Activated CD8-positive, alpha-beta T cell treated with anti-CD3 and anti-CD28 coated beads for 36 hours (primary cell): ENCODE results near the gene MAPK12. TPM values are rescaled to one million over a fixed set of nuclear protein-coding genes. Genes with fewer than 3 reads are reported as not detected.

Experiments
- ATAC-seq: fragments of 200-7000 bp; cut with Tn5 transposase; one replicate; pipeline ENCODE4 v1.10.0; 2021; ENCODE audit warnings: mild to moderate bottlenecking, moderate library complexity
- CTCF ChIA-PET: fragments of 350-600 bp; sonication (Branson Sonifier 250); formaldehyde crosslinking; loops from one replicate; lab custom pipeline; 2021; ENCODE audit warnings: antibody characterized with exemption; lab: Charles Lee
- POLR2A ChIA-PET: fragments of 350-600 bp; sonication (Branson Sonifier 250); formaldehyde crosslinking; loops from one replicate; lab custom pipeline; 2021; ENCODE audit warnings: antibody characterized with exemption; lab: Charles Lee
- DNase-seq: peaks from one replicate; pipeline ENCODE4 v3.0.0-alpha.2; 2020
- H3K27ac Mint-ChIP-seq: one replicate; pipeline ENCODE4 v1.8.0; 2021; ENCODE audit warnings: mild to moderate bottlenecking, mixed read lengths
- H3K27me3 Mint-ChIP-seq: one replicate; pipeline ENCODE4 v1.8.0; 2021; ENCODE audit warnings: mixed read lengths
- H3K36me3 Mint-ChIP-seq: one replicate; pipeline ENCODE4 v1.8.0; 2021; ENCODE audit warnings: low read depth, mixed read lengths
- H3K4me1 Mint-ChIP-seq: one replicate; pipeline ENCODE4 v1.8.0; 2021; ENCODE audit warnings: low read depth, mixed read lengths
- H3K4me3 Mint-ChIP-seq: one replicate; pipeline ENCODE4 v1.8.0; 2021; ENCODE audit warnings: mild to moderate bottlenecking, moderate library complexity, mixed read lengths
- H3K9me3 Mint-ChIP-seq: one replicate; pipeline ENCODE4 v1.8.0; 2021; ENCODE audit warnings: mixed read lengths
- intact Hi-C: fragments of 100-400 bp; cut with micrococcal nuclease; formaldehyde crosslinking; loops from one replicate; pipeline ENCODE4 v1.10.0; 2022
- total RNA-seq, 2 experiments: library from RNA; stranded (reverse); gene quantifications; one replicate each; pipeline ENCODE4 v1.2.3, GENCODE V29; 2021
- TF ChIP-seq, protein P1 (sequence below): fragments of 200-600 bp; IDR thresholded peaks from one replicate; pipeline ENCODE4 v1.8.0; 2022; ENCODE audit warnings: antibody characterized with exemption, mild to moderate bottlenecking

Gene MAPK12
- total RNA-seq, 2 experiments from 2014 or later: 7.9 to 9.2 TPM

DNA sequence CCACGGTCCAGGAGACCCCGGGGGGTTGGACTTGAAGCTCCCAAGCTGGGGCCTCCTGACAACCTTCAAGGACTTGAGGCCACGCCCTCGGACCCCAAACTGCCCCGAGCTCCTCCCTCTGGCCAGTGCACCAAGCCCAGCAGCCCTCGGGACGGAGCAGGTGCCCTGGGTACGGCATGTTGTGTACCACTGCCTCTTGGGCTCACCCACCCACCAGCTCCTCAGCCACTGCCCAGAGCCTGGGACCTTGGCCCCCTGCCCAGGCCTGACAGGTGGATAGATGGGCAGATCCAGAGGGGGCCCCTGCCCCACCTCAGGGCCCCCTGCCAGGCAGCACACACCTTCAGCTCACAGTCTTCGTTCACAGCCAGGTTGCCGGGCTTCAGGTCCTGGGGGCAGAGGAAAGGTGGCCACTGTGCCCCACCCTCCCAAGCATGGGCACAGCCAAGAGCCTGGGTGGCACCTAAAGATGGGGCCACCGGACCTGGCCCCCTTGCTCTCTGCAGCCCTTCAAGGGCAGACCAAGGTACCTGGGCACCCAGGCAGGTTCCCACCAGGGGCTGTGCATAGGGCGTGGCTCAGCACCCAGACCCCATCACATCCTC, 5.1 kb downstream of the MAPK12 start:
- DNase-seq (no peak), ATAC-seq (no peak)
- intact Hi-C loops: no loop called here
- Mint-ChIP-seq H3K36me3 (no peaks in the 10 kb centered on the region), H3K9me3 (no peaks in the 10 kb centered on the region), H3K4me1 (no peaks in the 10 kb centered on the region), H3K27ac (no peak overlapping the region), H3K27me3 (peaks cover 6% of the 10 kb centered on the region), H3K4me3 (no peak overlapping the region)
- TF ChIP-seq, protein P1, sequence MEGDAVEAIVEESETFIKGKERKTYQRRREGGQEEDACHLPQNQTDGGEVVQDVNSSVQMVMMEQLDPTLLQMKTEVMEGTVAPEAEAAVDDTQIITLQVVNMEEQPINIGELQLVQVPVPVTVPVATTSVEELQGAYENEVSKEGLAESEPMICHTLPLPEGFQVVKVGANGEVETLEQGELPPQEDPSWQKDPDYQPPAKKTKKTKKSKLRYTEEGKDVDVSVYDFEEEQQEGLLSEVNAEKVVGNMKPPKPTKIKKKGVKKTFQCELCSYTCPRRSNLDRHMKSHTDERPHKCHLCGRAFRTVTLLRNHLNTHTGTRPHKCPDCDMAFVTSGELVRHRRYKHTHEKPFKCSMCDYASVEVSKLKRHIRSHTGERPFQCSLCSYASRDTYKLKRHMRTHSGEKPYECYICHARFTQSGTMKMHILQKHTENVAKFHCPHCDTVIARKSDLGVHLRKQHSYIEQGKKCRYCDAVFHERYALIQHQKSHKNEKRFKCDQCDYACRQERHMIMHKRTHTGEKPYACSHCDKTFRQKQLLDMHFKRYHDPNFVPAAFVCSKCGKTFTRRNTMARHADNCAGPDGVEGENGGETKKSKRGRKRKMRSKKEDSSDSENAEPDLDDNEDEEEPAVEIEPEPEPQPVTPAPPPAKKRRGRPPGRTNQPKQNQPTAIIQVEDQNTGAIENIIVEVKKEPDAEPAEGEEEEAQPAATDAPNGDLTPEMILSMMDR: no peak
- ChIA-PET POLR2A (interaction anchor here (0.6 kb wide), 2 partner anchors 11 to 114 kb away, joined by 3 read pairs; no protein-coding TSS in a partner anchor), CTCF (interaction anchor here (1.2 to 1.3 kb wide), 3 partner anchors 11 to 15 kb away, joined by 3 to 4 read pairs (median 4); no protein-coding TSS in a partner anchor)

DNA sequence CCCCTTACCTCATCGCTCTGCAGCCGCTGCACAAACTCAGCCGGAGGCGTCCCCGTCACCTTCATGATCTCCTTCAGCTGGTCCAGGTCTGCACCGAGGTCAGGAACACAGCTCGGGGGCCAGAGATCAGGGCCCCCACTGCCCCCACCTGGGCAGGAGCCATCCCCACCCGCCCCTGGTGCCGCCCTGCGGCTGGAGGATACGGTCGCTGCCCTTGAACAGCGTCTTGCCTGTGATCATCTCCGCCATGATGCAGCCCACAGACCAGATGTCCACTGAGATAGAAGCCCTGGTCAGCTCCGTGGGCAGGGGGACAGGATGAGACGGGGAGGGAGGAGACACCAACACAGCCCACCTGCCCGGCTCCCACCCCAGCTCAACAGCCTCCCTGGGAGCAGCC, 5.9 kb downstream of the MAPK12 start:
- CTCF ChIA-PET: interaction anchor here (1.2 to 1.3 kb wide), 3 partner anchors 11 to 14 kb away, joined by 3 to 4 read pairs (median 4); no protein-coding TSS in a partner anchor
- H3K27me3 Mint-ChIP-seq: peaks cover 6% of the 10 kb centered on the region

DNA sequence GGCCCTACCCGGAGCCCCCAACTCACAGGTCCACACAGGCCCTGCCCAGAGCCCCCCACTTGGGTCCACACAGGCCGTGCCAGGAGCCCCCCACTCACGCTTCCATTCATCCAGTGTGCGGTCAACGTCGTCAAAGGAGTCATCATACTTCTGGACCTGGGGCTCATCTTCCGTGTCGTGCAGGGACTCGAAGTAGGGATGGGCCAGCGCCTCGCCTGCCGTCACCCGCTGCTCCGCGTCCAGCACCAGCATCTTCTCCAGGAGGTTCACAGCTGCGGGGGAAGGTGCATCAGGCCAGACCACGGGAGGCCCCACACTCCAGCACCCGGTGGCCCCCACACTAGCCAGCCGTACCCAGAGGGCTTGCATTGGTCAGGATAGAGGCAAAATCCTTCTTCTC, 6.4 kb downstream of the MAPK12 start:
- POLR2A ChIA-PET: no interaction called here

More for the DNA sequence above, 5.9 kb downstream of the MAPK12 start:
- TF ChIP-seq, protein P1: no peak
- H3K4me1 Mint-ChIP-seq: peaks cover 2% of the 10 kb centered on the region
- no peak overlapping the region for H3K27ac Mint-ChIP-seq
- H3K36me3 Mint-ChIP-seq: no peaks in the 10 kb centered on the region
- POLR2A ChIA-PET: interaction anchor here (0.6 kb wide), 1 partner anchor 12 kb away, joined by 3 read pairs; no protein-coding TSS in a partner anchor
- no peaks in the 10 kb centered on the region for H3K9me3 Mint-ChIP-seq
- H3K4me3 Mint-ChIP-seq: no peak overlapping the region
- ATAC-seq: no peak
- intact Hi-C loops: no loop called here
- DNase-seq: no peak

DNA sequence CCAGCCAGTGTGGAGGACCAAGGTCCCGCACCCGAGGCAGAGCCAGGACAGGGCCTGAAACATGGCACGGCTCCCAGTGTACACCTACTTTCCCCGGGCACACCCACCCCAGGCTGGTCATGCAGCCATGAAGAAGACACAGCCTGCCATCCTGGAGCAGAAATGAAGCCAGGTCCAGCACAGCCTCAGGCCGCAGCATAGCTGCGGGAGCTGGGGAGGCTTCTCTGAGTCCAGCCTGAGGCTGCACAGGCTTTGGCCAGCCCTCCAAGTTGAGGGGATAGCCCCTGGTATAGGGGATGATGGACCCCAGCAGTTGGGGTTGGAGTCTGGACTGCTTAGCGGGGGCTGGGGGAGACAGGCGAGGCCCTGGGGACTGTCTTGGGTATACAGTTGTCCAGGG, 7.5 kb downstream of the MAPK12 start:
- Mint-ChIP-seq H3K27me3 (peaks cover 5% of the 10 kb centered on the region), H3K4me1 (peaks cover 10% of the 10 kb centered on the region), H3K9me3 (no peaks in the 10 kb centered on the region), H3K27ac (no peak overlapping the region), H3K36me3 (no peaks in the 10 kb centered on the region), H3K4me3 (no peak overlapping the region)
- intact Hi-C loops: loop anchor here (5.0 kb wide), 1 partner anchor 88 kb away; the partner anchor contains the start of gene PPP6R2
- TF ChIP-seq, protein P1: no peak
- ChIA-PET POLR2A (no interaction called here), CTCF (no interaction called here)
- DNase-seq: no peak
- ATAC-seq: no peak

More for the DNA sequence above, 6.4 kb downstream of the MAPK12 start:
- intact Hi-C loops: no loop called here
- ATAC-seq (no peak), DNase-seq (no peak)
- peaks cover 6% of the 10 kb centered on the region for H3K4me1 Mint-ChIP-seq
- H3K9me3 Mint-ChIP-seq: no peaks in the 10 kb centered on the region
- peaks cover 6% of the 10 kb centered on the region for H3K27me3 Mint-ChIP-seq
- H3K36me3 Mint-ChIP-seq: no peaks in the 10 kb centered on the region
- H3K4me3 Mint-ChIP-seq: no peak overlapping the region
- CTCF ChIA-PET: interaction anchor here (1.2 kb wide), 1 partner anchor 12 kb away, joined by 3 read pairs; no protein-coding TSS in a partner anchor
- no peak overlapping the region for H3K27ac Mint-ChIP-seq
- TF ChIP-seq, protein P1: no peak
